ENCODE results near the gene NEK11.

NEK11 gene, protein sequence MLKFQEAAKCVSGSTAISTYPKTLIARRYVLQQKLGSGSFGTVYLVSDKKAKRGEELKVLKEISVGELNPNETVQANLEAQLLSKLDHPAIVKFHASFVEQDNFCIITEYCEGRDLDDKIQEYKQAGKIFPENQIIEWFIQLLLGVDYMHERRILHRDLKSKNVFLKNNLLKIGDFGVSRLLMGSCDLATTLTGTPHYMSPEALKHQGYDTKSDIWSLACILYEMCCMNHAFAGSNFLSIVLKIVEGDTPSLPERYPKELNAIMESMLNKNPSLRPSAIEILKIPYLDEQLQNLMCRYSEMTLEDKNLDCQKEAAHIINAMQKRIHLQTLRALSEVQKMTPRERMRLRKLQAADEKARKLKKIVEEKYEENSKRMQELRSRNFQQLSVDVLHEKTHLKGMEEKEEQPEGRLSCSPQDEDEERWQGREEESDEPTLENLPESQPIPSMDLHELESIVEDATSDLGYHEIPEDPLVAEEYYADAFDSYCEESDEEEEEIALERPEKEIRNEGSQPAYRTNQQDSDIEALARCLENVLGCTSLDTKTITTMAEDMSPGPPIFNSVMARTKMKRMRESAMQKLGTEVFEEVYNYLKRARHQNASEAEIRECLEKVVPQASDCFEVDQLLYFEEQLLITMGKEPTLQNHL

DNA sequence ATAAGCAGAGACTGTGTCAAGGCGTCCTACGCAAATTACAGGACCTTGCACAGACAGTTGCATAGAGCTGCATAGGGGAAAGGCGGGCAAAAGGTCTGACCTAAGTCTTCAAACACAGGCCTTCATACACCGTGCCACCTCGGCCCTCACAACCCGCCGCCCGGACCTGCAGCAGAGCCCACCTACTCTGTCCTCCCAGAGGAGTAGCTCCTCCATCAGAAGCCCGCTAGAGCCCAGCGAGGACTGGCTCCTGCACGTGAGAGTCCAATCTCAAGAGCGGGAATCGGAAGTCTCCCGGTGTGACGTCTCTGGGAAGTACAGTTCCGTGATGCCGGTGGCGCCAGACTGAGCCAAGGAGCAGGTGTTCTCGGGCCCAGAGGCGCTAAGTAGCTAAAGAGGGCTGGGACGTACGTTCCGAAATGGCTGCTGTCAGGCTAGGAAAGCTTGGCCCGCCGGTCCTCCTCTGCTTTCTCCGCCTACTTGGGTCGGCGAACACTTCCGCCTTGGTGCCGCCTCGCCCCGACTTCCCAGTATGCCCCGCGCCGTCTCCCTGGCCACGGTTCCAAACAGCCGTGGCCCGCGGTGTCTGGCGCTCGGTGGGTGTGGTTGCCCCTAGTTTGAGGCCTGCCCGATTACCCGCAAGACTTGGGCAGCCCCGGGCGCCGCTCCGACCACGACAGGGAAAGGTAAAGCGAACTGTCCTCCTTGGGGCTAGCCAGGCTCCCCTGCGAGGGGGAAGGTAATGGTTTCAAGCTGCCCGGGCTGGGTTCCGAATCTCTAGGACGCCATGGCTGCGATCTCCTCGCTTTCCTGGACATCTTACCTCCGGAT is at the start of gene NEK11, which contains the start of gene ASTE1:
NEK11 (plus strand) TSS at position 557 of the 831 bp plus-strand sequence. CDS start 2,832 bp downstream, outside the sequence.
ASTE1 (minus strand) TSS at position 505 of the 831 bp plus-strand sequence. CDS start 1,519 bp downstream, outside the sequence.
- DNase-seq (ENCODE audit: low spot score) = peak; percentile 91

DNA sequence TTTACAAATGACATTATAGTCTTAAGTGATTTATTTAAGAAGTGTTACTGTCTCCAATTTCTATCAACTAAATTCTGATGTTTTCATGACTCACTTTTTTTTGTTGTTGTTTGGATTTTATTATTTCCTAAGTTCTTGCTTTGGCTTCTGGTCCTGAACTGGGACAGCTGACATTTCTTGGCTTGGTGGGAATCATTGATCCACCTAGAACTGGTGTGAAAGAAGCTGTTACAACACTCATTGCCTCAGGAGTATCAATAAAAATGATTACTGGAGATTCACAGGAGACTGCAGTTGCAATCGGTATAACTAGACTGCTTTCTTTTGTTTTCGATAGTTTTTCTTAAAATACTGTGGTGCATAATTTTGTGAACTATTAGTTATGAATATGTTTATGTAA is 47.6 kb upstream of the NEK11 start:
- DNase-seq (ENCODE audit: low spot score) = no peak

DNA sequence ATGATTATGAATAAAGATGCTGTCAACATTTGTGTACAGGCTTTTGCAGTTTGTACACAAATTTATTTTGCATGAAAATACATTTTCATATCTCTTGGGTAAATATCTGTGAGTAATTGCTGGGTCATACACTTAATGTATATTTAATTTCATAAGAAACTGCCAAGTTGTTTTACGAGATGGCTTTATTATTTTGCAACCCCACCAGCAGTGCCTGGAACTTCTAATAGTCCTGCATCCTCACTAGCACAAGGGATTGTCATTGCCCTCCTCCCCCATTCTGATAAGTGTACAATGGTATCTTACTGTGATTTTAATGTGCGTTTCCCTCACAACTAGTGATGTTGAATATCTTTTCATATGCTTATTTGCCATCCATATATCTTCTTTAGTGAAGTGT is 45.2 kb upstream of the NEK11 start:
- no peak for DNase-seq (ENCODE audit: low spot score)

DNA sequence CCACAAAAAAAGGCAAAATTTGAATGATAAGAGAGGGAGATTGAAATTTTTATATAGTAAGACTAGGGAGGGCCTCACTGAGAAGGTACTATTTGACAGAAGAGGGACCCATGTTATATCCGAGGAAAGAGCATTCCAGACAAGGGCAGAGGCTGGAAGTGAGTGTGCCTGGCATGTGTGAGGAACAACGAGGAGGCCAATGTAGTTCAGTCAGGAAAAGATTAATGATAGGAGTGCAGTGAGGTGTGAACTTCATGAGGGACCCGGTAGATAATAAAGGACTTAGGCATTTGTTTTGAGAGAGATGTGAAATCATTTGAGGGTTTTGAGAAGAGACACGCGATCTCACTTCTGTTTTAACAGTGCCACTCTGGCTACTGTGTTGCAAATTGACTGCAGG is 36.4 kb upstream of the NEK11 start:
- DNase-seq (ENCODE audit: low spot score) = no peak

GRCh38 chr3:130991126-130991525 is 35.6 kb upstream of the NEK11 start:
- no peak for DNase-seq (ENCODE audit: low spot score)

DNA sequence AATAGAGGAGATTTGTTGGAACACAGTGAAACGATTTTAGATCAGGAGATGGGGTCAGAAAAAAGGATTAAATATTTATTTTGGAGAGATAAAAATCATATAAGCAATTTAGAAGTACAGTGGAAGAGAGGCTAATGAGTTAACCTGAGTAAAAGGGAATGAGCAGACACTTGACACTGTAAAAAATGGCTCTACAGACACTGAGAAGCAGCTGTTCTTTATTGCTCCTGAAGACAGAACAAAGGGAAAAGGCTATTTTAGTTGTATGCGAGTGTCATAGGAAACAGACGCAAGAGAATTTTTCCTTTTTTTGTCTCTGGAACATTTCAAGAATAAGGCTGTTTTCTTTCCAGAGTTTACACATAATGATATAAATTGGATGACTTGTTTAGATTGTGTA is 34.3 kb upstream of the NEK11 start:
- no peak for DNase-seq (ENCODE audit: low spot score)

DNA sequence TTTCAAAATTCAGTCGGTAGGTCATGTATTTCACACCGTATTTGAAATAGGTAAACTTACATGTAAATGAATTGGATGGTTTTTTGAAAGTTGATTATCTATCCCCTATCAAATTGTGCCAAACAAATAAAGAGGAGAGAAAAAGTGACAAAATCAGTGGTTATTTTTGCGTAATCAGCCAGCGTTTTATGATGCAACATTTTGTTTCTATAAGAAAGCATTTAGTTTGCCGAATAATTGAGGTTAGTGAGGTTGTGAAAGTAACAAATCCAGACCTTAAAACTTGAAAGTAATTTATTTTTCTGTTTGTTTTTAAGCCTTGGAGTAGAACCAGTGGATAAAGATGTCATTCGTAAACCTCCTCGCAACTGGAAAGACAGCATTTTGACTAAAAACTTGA is 29.4 kb upstream of the NEK11 start:
- DNase-seq (ENCODE audit: low spot score) = no peak

- no peak for DNase-seq (ENCODE audit: low spot score)
Observed at GRCh38 chr3:131001071-131001470, 25.6 kb upstream of the NEK11 start.

DNA sequence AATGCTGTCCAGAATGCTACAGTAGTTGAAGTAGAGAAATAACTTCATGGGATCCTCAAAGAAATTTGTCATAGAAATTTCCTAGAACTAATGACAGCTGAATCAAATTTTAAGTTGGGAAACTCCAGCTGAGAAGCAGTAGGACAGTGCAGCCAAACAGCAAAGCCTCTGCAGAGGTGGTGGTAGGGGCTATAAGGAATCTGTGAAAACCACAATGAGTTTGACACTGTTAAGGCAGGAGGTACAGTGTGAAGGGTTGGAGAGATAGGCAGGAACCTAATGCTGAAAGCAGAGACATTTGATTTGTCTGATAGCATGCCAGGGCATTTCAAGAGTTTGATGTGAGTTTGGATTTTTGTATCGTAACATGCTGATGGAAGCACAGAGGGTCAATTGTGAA is 22.1 kb upstream of the NEK11 start:
- DNase-seq (ENCODE audit: low spot score) = no peak

DNA sequence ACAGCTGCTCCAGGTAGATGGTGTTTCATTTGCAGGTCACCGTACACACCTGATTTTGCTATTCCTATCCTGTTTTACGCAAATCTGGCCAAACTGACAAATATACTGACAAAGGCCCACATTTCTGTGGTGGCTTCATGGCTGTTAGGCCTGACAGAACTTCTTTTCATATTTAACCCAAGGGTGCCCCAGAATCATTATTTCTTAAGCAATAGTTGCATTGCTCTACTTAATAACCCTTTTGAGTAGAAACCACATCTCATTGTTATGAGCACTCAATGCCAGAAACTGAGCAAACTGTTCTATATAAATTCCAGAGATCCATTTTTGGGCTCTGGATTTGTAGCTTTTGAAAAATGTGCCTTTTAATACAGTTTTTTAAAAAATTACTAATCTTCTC is 19.4 kb upstream of the NEK11 start:
- DNase-seq (ENCODE audit: low spot score) = no peak

GRCh38 chr3:131007782-131008181 is 18.9 kb upstream of the NEK11 start:
- no peak for DNase-seq (ENCODE audit: low spot score)

- DNase-seq (ENCODE audit: low spot score) = no peak
Observed at GRCh38 chr3:131008326-131008725, 18.4 kb upstream of the NEK11 start.

GRCh38 chr3:131009698-131010097 is 17.0 kb upstream of the NEK11 start:
- no peak for DNase-seq (ENCODE audit: low spot score)

DNA sequence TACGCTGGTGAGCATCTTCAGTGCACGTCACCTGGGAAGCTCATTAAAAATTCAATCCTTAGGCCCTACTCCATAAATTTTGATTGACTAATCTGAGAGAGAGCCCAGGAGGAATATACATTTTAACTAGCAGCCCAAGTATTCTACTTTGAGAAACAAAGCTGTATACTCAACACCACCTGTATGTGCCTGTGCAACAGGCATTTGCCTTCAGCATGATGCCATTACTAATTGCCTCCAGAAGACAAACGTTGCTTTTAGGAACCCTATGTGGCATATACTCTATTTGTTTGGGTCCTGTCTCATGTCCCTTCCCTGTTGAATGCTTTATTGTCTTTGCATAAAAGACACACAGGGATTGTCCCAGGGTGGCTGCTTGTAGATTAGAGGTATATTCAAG is 7.7 kb upstream of the NEK11 start:
- no peak for DNase-seq (ENCODE audit: low spot score)

- no peak for DNase-seq (ENCODE audit: low spot score)
Observed at GRCh38 chr3:131020122-131020693, 6.5 kb upstream of the NEK11 start.

DNA sequence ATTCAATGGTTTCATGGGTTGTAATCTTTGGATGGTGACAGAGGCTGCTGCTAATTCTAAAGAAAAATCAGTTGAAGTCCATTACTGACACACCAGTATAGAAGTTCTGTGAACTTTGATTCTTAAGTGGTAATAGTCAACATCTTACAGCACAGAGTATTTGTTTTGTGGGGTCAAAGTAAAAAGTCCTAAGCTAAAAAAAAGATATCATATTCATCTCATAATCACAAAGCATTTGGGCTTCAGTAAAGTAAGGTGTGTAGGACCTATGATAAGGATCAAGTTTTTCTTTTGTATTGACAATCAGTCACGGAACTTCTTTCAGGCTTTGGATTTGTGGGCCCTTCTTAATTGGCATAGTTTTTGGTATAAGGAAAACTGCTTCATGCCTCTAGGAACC is 1.1 kb upstream of the NEK11 start:
- no peak for DNase-seq (ENCODE audit: low spot score)

DNA sequence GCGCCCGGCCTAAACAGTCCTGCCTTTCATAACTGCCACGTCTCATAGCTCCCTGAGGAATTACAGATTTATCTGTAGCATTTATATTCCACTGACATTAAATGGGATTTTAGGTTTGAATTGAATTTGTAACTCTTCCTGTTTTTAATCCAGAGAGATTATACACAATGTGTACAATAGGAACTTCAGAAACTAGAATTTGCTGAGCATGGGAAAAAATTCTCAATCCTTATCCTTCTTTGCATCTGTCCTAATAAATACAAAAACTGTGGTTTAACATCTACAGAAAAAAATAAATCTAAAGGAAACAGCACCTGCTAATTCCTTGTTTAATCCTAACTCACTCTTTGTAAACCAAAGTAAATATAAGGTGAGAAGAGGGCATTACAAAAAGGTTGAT is 2.2 kb downstream of the NEK11 start:
- no peak for DNase-seq (ENCODE audit: low spot score)

- no peak for DNase-seq (ENCODE audit: low spot score)
Observed at GRCh38 chr3:131031660-131032059, 5.0 kb downstream of the NEK11 start.

- DNase-seq (ENCODE audit: low spot score) = no peak
Observed at GRCh38 chr3:131033480-131034080, 6.9 kb downstream of the NEK11 start.

DNA sequence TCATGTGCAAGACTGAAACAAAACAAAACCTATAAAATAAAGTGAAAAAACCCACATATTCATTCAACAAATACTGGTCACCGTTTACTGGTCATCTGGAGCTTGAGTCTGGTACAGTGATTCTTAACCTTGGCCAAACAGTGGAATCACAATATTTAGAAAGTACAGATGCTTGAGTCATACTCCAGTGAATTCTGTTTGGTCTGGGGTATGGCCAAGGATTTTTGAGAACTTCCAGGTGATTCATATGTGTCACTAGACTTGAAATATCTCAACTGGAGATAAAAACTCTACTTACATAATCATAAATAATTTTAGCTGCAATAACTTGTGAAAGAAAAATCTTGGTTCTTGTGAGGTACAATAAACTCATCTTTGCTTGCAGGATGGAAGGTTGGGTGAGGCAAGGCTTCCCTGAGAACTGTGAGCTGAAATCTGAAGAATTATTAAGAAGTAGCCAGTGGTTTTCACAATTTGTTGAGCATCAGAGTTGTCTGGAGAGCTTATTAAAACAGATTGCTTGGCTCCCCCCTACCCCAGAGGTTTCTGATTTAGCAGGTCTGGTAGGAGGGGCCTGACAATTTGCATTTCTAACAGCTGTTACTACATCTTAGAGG is 9.6 kb downstream of the NEK11 start:
- peak; percentile 50 for DNase-seq (ENCODE audit: low spot score)

DNA sequence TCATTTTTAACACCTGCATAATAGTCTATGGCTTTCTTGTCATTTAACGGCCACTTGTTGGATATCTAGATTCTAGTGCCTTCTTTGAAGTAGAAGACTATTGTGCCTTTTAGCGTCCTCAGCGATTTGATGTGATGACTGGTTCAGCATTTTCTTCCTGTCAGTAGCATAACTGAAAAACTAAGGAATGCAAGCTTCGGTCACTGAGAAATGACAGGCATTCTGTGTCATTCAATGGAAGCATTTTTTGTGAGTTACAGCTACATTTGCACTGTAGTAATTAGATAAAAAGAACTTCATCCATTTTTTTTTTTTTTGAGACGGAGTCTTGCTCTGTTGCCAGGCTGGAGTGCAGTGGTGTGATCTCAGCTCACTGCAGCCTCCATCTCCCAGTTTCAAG is 10.3 kb downstream of the NEK11 start:
- no peak for DNase-seq (ENCODE audit: low spot score)
